Activated CD4-positive, alpha-beta T cell treated with anti-CD3 and anti-CD28 coated beads for 4 hours (primary cell): ENCODE measurements around the gene AMOTL1.
"Not testable (repeated sequence)": the region's sequence is repeated elsewhere in the genome, so short reads cannot be mapped to it uniquely, and the experiment has no call there.

Experiments used
- DNase-seq, 2 donors: peaks; one replicate each; pipeline ENCODE4 v3.0.0-alpha.2; 2020

AMOTL1 gene

DNA sequence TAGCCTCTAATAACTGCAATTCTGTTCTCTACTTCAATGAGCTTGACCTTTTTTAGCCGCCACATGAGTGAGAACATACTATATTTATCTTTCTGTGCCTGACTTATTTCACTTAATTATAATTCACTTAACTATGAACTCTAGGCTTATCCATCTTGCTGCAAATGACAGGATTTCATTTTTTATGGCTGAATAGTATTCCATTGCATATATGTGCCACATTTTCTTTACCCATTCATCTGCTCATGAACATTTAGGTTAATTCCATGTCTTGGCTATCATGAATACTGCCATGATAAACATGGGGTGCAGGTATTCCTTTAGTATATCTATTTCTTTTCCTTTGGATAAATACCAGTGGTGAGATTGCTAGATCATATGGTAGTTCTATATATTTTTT is 120.0 kb downstream of the AMOTL1 start:
- no peak for DNase-seq

DNA sequence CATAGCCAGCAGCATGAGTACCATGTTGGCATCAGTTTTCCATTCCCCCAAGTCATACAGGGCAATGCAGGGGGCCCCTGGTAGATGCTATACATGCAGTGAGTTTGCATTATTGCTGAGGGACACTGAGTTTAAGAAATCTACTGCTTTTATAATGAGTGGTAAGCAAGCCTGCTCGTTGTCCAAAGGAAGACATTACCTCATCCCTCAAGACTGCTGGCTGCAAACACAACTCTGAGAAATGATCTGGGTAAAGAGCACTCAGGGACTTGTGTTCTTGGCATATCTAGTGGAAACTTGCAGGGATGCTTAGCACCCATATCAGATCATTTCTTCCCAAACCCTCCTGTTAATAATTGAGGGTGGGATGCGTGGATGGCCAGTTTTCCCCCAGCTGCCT is 127.3 kb downstream of the AMOTL1 start:
- no peak for DNase-seq

DNA sequence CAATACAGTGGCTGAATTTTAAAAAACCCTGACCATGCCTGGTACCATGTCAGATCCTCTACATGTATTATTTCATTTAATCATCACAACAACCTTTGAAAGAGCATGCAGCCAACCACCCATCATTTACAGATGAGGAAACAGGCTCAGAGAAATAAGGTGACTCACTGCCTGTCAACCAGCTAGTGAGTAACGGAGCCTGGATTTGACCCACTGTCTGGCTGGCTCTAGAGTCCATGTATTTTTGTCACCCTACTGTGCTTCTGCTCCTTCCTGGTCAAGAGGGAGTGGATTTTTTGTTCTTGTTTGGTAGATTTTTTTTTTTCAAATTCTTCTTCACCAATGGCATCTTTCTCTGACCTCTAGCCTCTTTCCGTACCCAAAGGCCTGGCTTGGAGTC is 127.8 kb downstream of the AMOTL1 start:
- DNase-seq = no peak

DNA sequence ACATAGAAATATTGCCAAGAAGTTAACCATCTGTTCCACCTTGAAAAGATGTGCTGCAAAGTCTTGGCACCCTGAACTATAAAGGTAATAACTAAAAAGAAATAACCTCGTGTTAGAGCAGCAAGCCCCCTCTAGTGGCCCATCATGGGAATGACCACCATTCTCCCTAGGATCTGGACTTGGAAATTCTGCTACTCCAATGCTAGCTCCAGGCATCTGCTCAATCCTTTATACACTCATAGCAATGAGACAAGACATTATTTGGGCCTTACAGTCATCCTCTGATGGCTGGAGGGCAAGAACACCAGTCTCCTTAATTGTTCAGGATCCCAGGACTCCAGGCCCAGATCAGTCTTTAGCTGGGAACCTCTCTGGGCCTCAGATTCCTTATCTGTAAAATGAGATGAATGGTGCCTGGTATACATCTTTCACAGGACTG is 129.2 kb downstream of the AMOTL1 start:
- peak in 1 of 2 donors; percentile 30 for DNase-seq

DNA sequence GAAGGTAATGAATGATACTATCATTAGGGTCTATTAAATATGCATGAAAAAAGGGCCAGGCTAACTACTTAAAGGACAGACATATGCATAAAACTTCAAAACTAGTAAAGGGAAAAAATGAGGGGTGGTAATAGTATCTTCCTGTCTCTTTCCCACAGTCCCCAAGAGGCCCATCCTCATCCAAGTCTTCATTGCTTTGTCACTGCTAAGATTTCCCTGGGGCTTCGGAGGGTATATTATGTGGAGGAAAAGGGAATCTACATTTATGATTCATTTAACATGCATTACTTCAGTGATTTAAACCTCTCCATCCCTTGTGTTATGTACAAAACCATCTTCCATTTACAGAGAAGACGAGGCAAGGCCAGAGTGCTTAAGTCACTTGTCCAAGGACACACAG is 139.1 kb downstream of the AMOTL1 start:
- no peak for DNase-seq

DNA sequence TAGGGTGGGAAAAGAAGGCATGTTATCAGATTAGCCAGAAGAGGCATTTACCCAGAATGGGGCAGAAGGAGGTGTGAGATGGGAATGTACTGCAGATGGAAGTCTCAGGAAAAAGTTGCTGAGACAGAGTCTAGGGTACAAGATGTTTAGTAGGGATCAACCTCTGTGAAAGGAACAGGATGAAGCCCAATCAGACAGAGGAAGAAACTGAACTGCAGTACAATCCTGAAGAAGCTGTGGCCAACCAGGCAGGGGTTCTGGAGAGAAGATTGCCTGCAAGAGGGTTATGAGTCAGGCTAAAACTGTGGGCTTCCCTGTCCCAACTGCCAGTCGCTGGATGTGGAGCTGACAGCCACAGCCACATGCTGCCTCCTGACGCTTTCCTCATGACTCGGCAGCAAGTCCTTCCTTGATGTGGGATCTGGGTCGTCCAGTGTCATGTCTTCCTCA is 141.2 kb downstream of the AMOTL1 start:
- no peak for DNase-seq

DNA sequence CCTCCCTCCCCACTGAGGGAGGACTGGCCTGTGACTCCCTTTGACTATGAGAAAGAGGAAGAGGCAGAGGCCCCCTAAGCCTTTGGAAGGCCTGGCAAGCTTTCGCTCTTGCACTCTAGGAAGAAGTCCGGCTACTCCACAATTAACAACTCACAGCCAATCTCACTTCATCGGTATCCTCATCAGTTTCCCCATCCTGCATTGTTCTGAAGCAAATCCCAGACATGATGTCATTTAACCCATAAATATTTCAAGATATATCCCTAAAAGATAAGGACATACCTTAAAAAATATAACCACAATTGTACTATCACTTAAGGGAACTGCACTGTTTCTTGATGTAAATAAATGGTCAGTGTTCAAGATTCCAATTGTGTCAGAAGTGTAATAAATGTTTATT is 142.1 kb downstream of the AMOTL1 start:
- DNase-seq = no peak

DNA sequence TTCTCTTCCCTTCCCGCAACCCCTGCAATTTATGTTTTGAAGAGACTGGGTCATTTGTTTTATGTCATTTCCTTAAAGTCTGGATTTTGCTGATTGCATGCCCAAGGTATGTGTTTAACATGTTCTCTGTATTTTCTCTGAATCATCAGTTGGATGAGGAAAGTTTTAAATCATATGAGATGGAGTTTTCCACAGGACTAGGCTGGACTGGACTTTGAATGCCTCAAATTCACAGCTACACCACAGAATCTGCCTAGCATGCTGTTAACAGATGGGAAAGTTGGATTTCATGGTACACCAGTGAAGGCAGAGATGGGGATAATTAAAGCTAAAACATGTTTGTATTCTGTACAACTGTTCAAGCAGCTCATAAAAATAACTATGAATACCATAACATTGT is 142.6 kb downstream of the AMOTL1 start:
- no peak for DNase-seq

DNA sequence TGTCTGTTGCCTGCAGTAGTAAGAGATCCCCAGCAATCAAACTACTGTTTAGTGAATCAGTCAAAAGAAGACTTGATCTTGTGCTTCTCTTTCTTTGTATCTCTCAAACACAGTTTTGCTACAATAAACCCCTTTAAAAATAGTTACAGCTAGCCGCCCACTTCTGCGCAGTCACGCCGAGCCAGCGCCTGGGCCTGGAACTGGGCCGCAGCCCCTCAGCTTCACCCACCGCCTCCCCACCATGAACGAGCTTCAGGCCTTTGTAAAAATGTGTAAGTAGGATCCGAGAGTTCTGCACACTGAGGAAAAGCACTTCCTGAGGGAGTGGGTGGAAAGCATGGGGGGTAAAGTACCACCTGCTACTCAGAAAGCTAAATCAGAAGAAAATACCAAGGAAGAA is 144.7 kb downstream of the AMOTL1 start:
- DNase-seq = no peak

DNA sequence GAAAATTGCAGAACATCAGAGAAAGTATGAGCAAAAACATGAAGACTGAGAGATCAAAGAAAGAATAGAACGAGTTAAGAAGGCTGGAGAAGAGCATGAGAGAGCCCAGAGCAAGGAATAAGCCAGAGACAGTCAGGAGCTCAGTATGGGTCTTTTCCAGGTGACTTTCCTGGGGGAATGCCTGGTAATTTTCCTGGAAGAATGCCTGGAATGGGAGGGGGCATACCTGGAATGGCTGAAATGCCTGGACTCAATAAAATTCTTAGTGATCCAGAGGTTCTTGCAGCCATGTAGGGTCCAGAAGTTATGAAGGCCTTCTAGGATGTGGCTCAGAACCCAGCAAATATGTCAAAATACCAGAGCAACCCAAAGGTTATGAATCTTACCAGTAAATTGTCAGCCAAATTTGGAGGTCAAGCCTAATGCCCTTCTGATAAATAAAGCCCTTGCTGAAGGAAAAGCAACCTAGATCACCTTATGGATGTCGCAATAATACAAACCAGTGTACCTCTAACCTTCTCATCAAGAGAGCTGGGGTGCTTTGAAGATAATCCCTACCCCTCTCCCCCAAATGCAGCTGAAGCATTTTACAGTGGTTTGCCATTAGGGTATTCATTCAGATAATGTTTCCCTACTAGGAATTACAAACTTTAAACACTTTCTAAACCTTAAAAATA is 145.7 kb downstream of the AMOTL1 start:
- DNase-seq = not testable (repeated sequence)

DNA sequence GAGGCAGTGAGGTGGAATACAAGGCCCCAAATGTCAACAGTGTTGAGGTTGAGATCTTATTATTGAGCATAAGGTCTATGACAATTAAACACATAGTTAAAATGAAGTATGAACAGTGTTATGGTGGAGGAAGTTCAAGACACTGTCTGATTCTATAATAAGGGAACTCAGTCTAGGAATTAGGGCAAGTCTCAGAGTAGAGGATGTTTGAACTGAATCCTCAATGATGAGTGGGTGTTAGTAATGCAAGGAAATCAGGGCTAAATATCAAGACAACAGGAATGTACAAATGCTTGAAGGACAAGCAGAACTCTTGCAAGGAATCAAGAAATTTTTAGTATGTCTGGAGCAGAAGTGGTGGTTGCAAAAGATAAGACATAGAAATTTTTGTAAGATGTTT is 152.2 kb downstream of the AMOTL1 start:
- no peak for DNase-seq

DNA sequence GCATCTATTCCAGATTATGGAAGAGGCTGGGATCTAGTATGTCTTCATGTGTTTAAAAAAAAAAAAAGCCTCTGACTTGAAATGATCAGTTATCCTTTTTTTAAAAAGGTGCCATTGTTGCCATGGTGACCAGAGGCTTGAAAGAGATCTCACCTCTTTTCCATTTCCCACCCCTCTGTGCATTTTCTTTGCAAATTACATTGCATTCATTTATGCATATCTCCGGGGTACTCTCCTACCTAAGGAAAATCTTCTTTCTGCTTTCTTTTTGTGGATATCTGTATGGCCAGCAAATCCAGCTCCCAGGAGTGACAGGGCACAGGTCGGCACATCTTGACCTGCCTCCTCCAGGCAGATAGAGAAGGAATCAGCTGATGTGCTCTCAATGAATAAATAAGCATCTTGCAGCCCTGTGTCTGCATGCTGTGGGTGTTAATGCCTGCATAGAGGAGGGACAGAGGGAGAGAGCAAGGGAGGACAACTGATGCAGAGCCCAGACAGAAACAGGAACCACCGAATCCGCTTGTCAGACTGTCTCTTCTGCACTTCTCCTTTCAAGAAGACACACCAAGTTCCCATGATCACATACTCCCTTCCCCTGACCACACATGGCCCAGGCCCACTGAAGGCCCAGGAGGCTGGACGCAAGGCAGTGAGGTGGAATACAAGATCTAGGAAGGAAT is 154.3 kb downstream of the AMOTL1 start:
- no peak for DNase-seq

DNA sequence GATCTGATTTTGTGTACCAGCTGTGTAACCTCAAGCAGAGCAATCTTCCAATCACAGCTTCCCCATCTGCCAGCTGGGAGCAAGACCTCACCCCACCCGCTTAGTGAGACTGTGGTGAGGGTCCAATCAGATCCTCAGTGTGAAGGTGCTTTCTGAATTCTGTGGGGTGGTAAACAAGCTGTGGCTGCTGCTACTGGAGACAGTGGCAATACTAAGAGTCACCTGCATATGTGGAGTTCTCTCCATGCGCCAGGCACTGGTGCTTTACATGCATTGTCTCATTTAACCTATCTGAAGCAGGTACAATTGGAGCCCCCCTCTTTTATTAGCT is 154.8 kb downstream of the AMOTL1 start:
- DNase-seq = no peak

DNA sequence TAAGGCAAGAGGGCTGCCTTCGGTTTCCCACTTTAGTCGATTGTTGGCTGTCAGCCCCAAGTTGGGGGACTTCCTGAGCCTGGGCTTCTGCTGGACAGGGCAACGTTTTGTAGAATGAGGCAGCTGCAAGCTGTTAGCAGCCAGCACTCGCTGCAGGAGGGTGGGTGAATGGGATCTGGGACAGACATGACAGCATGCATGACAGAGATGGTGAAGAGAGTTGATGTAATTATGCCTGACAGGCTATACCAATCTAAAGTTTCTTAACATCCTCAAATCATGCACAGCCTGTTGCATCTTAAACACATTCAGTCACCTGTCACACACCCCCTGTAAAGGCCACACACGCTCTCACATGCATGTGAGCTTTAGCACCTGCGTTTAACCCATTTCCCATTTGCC is 156.0 kb downstream of the AMOTL1 start:
- no peak for DNase-seq

DNA sequence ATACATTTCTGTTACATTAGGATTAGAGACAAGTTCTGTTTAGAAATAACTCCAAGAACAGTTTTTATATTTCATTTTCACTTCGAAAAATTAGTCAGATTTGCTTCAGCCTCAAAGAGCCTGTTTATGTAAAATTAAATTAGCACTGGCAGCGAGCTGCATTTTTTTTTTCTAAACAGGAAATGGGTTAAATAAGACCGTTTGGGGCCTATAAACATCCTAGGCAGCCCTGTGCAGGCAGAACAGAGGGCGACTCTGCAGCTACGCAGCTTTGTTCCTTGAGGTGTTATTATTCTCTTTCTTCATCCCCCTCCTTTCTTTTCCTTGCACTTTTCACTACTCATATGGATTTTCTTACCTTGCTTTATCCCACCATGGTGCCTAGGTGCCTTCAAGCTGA is 156.5 kb downstream of the AMOTL1 start:
- DNase-seq = no peak

DNA sequence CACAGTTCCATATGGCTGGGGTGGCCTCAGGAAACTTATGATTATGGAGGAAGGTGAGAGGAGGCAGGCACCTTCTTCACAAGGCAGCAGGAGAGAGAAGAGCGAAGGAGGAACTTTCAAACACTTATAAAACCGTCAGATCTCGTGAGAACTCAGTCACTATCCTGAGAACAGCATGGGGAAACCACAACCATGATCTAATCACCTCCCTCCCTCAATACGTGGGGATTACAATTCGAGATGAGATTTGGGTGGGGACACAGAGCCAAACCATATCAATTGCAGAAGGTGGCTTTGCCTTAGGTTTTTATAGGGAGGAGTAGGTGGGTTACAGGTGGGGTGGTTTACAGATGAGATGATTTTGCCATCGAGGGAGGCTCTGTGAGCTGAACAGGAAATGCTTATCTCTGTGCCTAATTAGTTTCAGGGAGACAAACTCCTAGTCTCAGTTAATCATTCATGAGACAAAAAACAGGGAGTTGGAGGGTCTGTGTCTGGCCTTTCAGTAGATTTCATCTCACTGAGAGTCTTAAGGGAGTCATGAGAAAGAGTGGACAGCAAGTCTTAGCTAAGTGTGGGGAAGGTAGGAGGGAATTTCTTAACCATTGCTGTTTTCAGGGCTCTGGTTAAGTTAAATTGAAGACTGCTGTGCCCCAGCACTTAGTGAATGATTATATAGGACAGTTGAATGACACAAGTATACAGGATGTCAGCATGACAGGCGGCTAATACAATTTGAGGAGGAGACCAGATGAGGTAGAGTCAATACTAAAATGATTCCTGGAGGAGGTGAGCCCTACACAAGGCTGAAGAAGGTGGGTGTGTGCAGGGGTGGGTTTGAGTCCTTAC is 157.5 kb downstream of the AMOTL1 start:
- DNase-seq = no peak

DNA sequence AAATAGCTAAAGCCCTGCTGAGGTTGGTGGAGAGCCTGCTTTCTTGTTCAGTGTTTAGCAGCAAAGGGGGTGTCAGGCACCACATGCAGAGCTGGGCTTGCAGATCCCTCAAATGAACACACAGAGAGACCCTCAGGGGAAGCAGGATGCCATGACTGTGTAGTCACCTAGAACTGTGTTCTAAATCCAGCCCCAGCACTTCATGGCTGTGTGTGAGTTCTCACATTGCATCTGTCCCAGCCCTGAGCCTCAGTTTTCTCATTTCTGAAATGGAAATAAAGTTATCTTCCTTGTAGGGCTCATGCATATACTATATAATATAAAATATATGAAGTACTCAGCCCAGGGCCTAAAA is 158.1 kb downstream of the AMOTL1 start:
- DNase-seq = no peak
